H7 (cell line): ENCODE data around the gene PNPLA2. TPM values are rescaled to one million over a fixed set of nuclear protein-coding genes. Genes with fewer than 3 reads are reported as not detected.

Source experiments
- DNase-seq: peaks from one replicate; pipeline ENCODE4 v3.0.0; 2012
- H3K27me3 ChIP-seq: 2 replicates; pipeline ENCODE4 v1.6.0; 2011; ENCODE audit warnings: mild to moderate bottlenecking, low read length; ENCODE audit not compliant: control insufficient read depth, insufficient read depth
- H3K36me3 ChIP-seq: replicated peaks from 2 replicates; pipeline ENCODE4 v1.5.1; 2011; ENCODE audit warnings: low read length; ENCODE audit not compliant: control insufficient read depth, insufficient read depth
- H3K4me3 ChIP-seq: 2 replicates; pipeline ENCODE4 v1.5.1; 2011; ENCODE audit warnings: low read depth, mild to moderate bottlenecking, control low read depth, low read length, moderate library complexity; ENCODE audit not compliant: insufficient read depth
- total RNA-seq: library from RNA; depleted of rRNA; stranded (reverse); fragments of >200 nt; shearing (Covaris generic); gene quantifications from 2 replicates; pipeline ENCODE4 v1.2.3, GENCODE V29; 2014

Gene PNPLA2
- total RNA-seq, 1 experiment from 2014 or later = 15.7 TPM

GRCh38 chr11:778976-779954, 39.4 kb upstream of the PNPLA2 start:
- Histone ChIP-seq H3K27me3 (no peaks in the 10 kb centered on the region; the same call in 1 of the 2 replicates), H3K36me3 (no peaks in the 10 kb centered on the region; the same call in none of the 2 replicates), H3K4me3 (no peak overlapping the region)
- no peak for DNase-seq

GRCh38 chr11:779955-780532, 38.7 kb upstream of the PNPLA2 start:
- Histone ChIP-seq H3K36me3 (no peaks in the 10 kb centered on the region; the same call in none of the 2 replicates), H3K27me3 (no peaks in the 10 kb centered on the region; the same call in 1 of the 2 replicates), H3K4me3 (no peak overlapping the region)
- no peak for DNase-seq

GRCh38 chr11:782264-783174, 36.2 kb upstream of the PNPLA2 start:
- no peak overlapping the region for H3K4me3 ChIP-seq
- no peak for DNase-seq
- H3K36me3 ChIP-seq = no peaks in the 10 kb centered on the region; the same call in none of the 2 replicates
- no peaks in the 10 kb centered on the region; the same call in 1 of the 2 replicates for H3K27me3 ChIP-seq

- Histone ChIP-seq H3K27me3 (no peaks in the 10 kb centered on the region; the same call in 1 of the 2 replicates), H3K4me3 (no peak overlapping the region), H3K36me3 (no peaks in the 10 kb centered on the region; the same call in none of the 2 replicates)
- DNase-seq = peak; percentile 97
Observed at GRCh38 chr11:783581-784015, 35.1 kb upstream of the PNPLA2 start.

- no peaks in the 10 kb centered on the region; the same call in 1 of the 2 replicates for H3K27me3 ChIP-seq
- no peak for DNase-seq
- H3K4me3 ChIP-seq = no peak overlapping the region
- H3K36me3 ChIP-seq = no peaks in the 10 kb centered on the region; the same call in 1 of the 2 replicates
Observed at GRCh38 chr11:786235-787083, 32.3 kb upstream of the PNPLA2 start.

GRCh38 chr11:787084-787675, 31.5 kb upstream of the PNPLA2 start:
- no peaks in the 10 kb centered on the region; the same call in 1 of the 2 replicates for H3K27me3 ChIP-seq
- H3K36me3 ChIP-seq = no peaks in the 10 kb centered on the region; the same call in 1 of the 2 replicates
- no peak for DNase-seq
- no peak overlapping the region for H3K4me3 ChIP-seq

- DNase-seq = no peak
- Histone ChIP-seq H3K36me3 (no peaks in the 10 kb centered on the region; the same call in 1 of the 2 replicates), H3K4me3 (no peak overlapping the region), H3K27me3 (no peaks in the 10 kb centered on the region)
Observed at GRCh38 chr11:788009-788640, 30.6 kb upstream of the PNPLA2 start.

- no peak overlapping the region for H3K4me3 ChIP-seq
Observed at GRCh38 chr11:788953-789940, 29.5 kb upstream of the PNPLA2 start.

GRCh38 chr11:789943-790342, 28.8 kb upstream of the PNPLA2 start, which contains the start of gene CEND1:
Gene CEND1 (minus strand): TSS chr11:790090. CDS start chr11:788576, 1,514 bp downstream.
- H3K36me3 ChIP-seq = no peaks in the 10 kb centered on the region; the same call in none of the 2 replicates
- peak; percentile 94 for DNase-seq
- peak within 1 kb of the TSS; percentile 10; the same call in 1 of the 2 replicates for H3K4me3 ChIP-seq
- no peaks in the 10 kb centered on the region for H3K27me3 ChIP-seq

More at GRCh38 chr11:788953-789940, 29.5 kb upstream of the PNPLA2 start:
- H3K36me3 ChIP-seq = no peaks in the 10 kb centered on the region; the same call in none of the 2 replicates
- no peaks in the 10 kb centered on the region for H3K27me3 ChIP-seq
- no peak for DNase-seq

GRCh38 chr11:790721-791564, 27.8 kb upstream of the PNPLA2 start:
- H3K27me3 ChIP-seq = no peaks in the 10 kb centered on the region
- DNase-seq = peak; percentile 94
- no peaks in the 10 kb centered on the region; the same call in none of the 2 replicates for H3K36me3 ChIP-seq
- H3K4me3 ChIP-seq = no peak overlapping the region
